Daoy (cell line): Measurements from ENCODE around the gene MR1. TPM values are rescaled to one million over a fixed set of nuclear protein-coding genes. Genes with fewer than 3 reads are reported as not detected.
A peak's percentile ranks its signal among the peaks of the same experiment; 100 is the strongest.

Experiments used
- DNase-seq: peaks from one replicate; pipeline ENCODE4 v3.0.0-alpha.2; 2015; ENCODE audit warnings: low read depth
- total RNA-seq: library from RNA; depleted of rRNA; stranded (reverse); fragments of >200 nt; shearing (Covaris generic); gene quantifications from 2 replicates; pipeline ENCODE4 v1.2.3, GENCODE V29; 2014

MR1 gene
- total RNA-seq, 1 experiment from 2014 or later = 7.1 TPM

GRCh38 chr1:181062836-181063428, 29.1 kb downstream of the MR1 start:
- DNase-seq = no peak

GRCh38 chr1:181064011-181064623, 30.3 kb downstream of the MR1 start:
- DNase-seq = no peak

GRCh38 chr1:181064702-181065101, 30.9 kb downstream of the MR1 start:
- DNase-seq = no peak

GRCh38 chr1:181073638-181074037, 39.9 kb downstream of the MR1 start:
- DNase-seq = no peak

GRCh38 chr1:181075766-181076350, 42.1 kb downstream of the MR1 start:
- no peak for DNase-seq

GRCh38 chr1:181076852-181077251, 43.1 kb downstream of the MR1 start:
- no peak for DNase-seq

GRCh38 chr1:181077576-181078242, 43.9 kb downstream of the MR1 start:
- peak; percentile 38 for DNase-seq

- no peak for DNase-seq
Measured at GRCh38 chr1:181079382-181079781, 45.6 kb downstream of the MR1 start.

GRCh38 chr1:181079920-181080319, 46.1 kb downstream of the MR1 start:
- no peak for DNase-seq

GRCh38 chr1:181080556-181080955, 46.8 kb downstream of the MR1 start:
- no peak for DNase-seq

- DNase-seq = no peak
Measured at GRCh38 chr1:181081395-181081794, 47.6 kb downstream of the MR1 start.

- DNase-seq = peak; percentile 57
Measured at GRCh38 chr1:181083842-181084605, 50.2 kb downstream of the MR1 start.

- no peak for DNase-seq
Measured at GRCh38 chr1:181084606-181084969, 50.8 kb downstream of the MR1 start.

GRCh38 chr1:181086091-181086490, 52.3 kb downstream of the MR1 start:
- no peak for DNase-seq

- peak; percentile 46 for DNase-seq
Measured at GRCh38 chr1:181086926-181087325, 53.1 kb downstream of the MR1 start.

GRCh38 chr1:181087400-181087901, 53.7 kb downstream of the MR1 start:
- DNase-seq = no peak

GRCh38 chr1:181088079-181089016, 54.6 kb downstream of the MR1 start, which contains the start of gene IER5:
TSS of gene IER5 (plus strand) at chr1:181088700. CDS start at chr1:181088903, 203 bp downstream.
- DNase-seq = peak; percentile 97

- peak; percentile 45 for DNase-seq
Measured at GRCh38 chr1:181089017-181089675, 55.4 kb downstream of the MR1 start.

GRCh38 chr1:181089676-181090544, 56.1 kb downstream of the MR1 start:
- DNase-seq = peak; percentile 75
